ENCODE results near the gene PLSCR1.

Gene PLSCR1, protein sequence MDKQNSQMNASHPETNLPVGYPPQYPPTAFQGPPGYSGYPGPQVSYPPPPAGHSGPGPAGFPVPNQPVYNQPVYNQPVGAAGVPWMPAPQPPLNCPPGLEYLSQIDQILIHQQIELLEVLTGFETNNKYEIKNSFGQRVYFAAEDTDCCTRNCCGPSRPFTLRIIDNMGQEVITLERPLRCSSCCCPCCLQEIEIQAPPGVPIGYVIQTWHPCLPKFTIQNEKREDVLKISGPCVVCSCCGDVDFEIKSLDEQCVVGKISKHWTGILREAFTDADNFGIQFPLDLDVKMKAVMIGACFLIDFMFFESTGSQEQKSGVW

DNA sequence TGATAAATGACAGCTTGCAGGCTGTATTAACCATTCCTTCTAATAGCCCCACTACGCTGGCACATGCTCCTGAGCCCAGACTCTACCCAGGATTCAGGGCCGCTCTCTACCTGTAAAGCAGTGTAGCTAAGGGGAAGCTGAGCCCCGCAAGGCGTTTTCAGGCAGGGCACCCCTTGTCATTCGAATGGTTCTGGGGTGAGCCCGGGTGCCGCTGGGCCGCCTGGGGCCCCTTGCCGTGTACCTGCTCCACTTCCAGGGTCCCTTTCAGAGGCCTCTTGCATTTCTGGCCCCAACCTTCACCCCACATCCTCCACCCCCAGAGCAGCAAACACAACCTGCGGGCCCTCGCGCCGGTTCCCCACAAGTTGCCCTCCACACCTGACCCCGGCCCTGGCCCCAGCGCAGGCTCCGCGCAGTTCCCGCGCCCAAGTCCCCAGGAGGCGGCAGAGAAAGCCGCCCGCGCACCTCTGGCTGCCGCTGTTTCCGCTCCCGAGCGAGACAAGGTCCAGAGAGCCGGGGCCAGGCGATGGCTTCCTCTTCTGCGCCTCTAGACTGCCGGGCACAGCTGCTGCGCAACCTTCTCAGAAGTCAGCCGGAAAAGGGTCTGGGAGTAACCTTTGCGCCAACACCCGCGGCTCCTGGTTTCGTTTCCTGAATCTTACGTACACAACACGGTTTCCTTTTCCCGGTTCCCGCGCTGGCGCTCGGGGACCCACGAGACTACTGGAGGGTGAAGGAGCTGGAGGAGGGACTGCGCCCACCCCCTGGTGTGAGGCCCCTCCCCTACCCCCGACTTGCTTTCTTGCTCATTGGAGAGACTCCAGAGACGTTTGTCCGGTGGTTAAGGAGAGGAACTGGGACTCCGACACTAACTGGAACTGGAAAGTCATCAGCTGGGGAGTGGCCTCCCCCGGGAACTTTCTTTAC, at the start of gene PLSCR1:
Gene PLSCR1 (minus strand): TSS at position 606 of the 927 bp plus-strand sequence. CDS start 8,055 bp downstream, outside the sequence.
- TF ChIP-seq CTCF (IDR thresholded peaks at IDR 0.05; ENCODE audit: low read depth, low read length) = no peak
- Histone ChIP-seq H3K27me3 (ENCODE audit: insufficient read depth, low read depth, severe bottlenecking) (no peaks in the 10 kb centered on the region), H3K36me3 (no peaks in the 10 kb centered on the region; the same call in none of the 2 replicates), H3K4me3 (ENCODE audit: low read depth, low read length) (peak within 1 kb of the TSS; percentile 70), H3K27ac (peak within 1 kb of the TSS; percentile 71), H3K9me3 (ENCODE audit: severe bottlenecking) (peaks cover 1% of the 10 kb centered on the region)
- peak; percentile 89 for DNase-seq

GRCh38 chr3:146593776-146594175, 49.4 kb upstream of the PLSCR1 start:
- Histone ChIP-seq H3K27me3 (ENCODE audit: insufficient read depth, low read depth, severe bottlenecking) (no peaks in the 10 kb centered on the region), H3K36me3 (no peaks in the 10 kb centered on the region), H3K9me3 (ENCODE audit: severe bottlenecking) (no peaks in the 10 kb centered on the region), H3K4me3 (ENCODE audit: low read depth, low read length) (no peak overlapping the region), H3K27ac (no peak overlapping the region)
- TF ChIP-seq CTCF (IDR thresholded peaks at IDR 0.05; ENCODE audit: low read depth, low read length) = no peak
- DNase-seq = no peak

- Histone ChIP-seq H3K27ac (no peak overlapping the region), H3K4me3 (ENCODE audit: low read depth, low read length) (no peak overlapping the region), H3K36me3 (no peaks in the 10 kb centered on the region), H3K27me3 (ENCODE audit: insufficient read depth, low read depth, severe bottlenecking) (no peaks in the 10 kb centered on the region), H3K9me3 (ENCODE audit: severe bottlenecking) (no peaks in the 10 kb centered on the region)
- DNase-seq = no peak
- no peak for TF ChIP-seq CTCF (IDR thresholded peaks at IDR 0.05; ENCODE audit: low read depth, low read length)
These were observed 46.1 kb upstream of the PLSCR1 start for GRCh38 chr3:146590521-146590920.

- Histone ChIP-seq H3K27me3 (ENCODE audit: insufficient read depth, low read depth, severe bottlenecking) (no peaks in the 10 kb centered on the region), H3K36me3 (no peaks in the 10 kb centered on the region), H3K9me3 (ENCODE audit: severe bottlenecking) (no peaks in the 10 kb centered on the region), H3K4me3 (ENCODE audit: low read depth, low read length) (no peak overlapping the region), H3K27ac (no peak overlapping the region)
- peak; percentile 24; the same call in 1 of the 2 replicates for TF ChIP-seq CTCF (IDR thresholded peaks at IDR 0.05; ENCODE audit: low read depth, low read length)
- DNase-seq = peak; percentile 15
These were observed 45.6 kb upstream of the PLSCR1 start for GRCh38 chr3:146589899-146590508.

DNA sequence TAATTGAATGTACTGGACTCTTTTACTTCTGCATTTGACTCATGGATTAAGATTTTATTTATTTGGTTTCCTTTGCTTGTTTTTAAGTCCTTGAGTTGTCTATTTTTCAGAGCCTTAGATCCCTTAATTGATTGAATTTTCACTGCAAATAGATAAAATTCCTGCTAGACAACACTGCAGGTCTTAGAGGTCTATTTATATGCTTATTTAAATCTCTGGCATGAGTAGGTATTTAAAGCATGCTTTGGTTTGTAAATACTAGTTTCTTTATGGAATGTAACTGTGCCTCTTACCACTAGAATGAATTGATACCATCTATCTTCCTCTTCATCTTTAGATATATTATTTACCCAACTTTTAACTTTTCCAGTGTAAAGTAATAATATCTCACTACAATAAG, 40.7 kb upstream of the PLSCR1 start:
- no peak overlapping the region for H3K27ac ChIP-seq
- no peaks in the 10 kb centered on the region for H3K27me3 ChIP-seq (ENCODE audit: insufficient read depth, low read depth, severe bottlenecking)
- no peak for DNase-seq
- H3K9me3 ChIP-seq (ENCODE audit: severe bottlenecking) = peaks cover 11% of the 10 kb centered on the region
- H3K4me3 ChIP-seq (ENCODE audit: low read depth, low read length) = no peak overlapping the region
- H3K36me3 ChIP-seq = no peaks in the 10 kb centered on the region
- no peak for TF ChIP-seq CTCF (IDR thresholded peaks at IDR 0.05; ENCODE audit: low read depth, low read length)

Measured in WERI-Rb-1 (cell line).